SK-N-SH (cell line): ENCODE results near the gene KLF13.

Experiments
- RAD21 ChIP-seq: IDR thresholded peaks from 2 replicates; pipeline ENCODE4 v1.6.1; 2012; ENCODE audit warnings: mild to moderate bottlenecking, low read length
- REST ChIP-seq: IDR thresholded peaks from 2 replicates; pipeline ENCODE4 v1.6.1; 2012; ENCODE audit warnings: mild to moderate bottlenecking, low read depth, low read length, moderate library complexity
- TCF12 ChIP-seq: IDR thresholded peaks from 2 replicates; pipeline ENCODE4 v1.4.0; 2012
- TF ChIP-seq, protein P1 (sequence below): fragments of 200-600 bp; sonication (generic); IDR thresholded peaks from 2 replicates; pipeline ENCODE4 v1.6.1; 2017; ENCODE audit warnings: antibody characterized with exemption, mild to moderate bottlenecking, moderate library complexity
- TF ChIP-seq, protein P2 (sequence below): IDR thresholded peaks from 2 replicates; pipeline ENCODE4 v1.4.0; 2012; ENCODE audit warnings: low read depth, borderline replicate concordance

GRCh38 chr15:31362886-31363285 is 36.3 kb downstream of the KLF13 start:
- TF ChIP-seq, protein P1, sequence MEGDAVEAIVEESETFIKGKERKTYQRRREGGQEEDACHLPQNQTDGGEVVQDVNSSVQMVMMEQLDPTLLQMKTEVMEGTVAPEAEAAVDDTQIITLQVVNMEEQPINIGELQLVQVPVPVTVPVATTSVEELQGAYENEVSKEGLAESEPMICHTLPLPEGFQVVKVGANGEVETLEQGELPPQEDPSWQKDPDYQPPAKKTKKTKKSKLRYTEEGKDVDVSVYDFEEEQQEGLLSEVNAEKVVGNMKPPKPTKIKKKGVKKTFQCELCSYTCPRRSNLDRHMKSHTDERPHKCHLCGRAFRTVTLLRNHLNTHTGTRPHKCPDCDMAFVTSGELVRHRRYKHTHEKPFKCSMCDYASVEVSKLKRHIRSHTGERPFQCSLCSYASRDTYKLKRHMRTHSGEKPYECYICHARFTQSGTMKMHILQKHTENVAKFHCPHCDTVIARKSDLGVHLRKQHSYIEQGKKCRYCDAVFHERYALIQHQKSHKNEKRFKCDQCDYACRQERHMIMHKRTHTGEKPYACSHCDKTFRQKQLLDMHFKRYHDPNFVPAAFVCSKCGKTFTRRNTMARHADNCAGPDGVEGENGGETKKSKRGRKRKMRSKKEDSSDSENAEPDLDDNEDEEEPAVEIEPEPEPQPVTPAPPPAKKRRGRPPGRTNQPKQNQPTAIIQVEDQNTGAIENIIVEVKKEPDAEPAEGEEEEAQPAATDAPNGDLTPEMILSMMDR, result no peak
- TF ChIP-seq, protein P2, sequence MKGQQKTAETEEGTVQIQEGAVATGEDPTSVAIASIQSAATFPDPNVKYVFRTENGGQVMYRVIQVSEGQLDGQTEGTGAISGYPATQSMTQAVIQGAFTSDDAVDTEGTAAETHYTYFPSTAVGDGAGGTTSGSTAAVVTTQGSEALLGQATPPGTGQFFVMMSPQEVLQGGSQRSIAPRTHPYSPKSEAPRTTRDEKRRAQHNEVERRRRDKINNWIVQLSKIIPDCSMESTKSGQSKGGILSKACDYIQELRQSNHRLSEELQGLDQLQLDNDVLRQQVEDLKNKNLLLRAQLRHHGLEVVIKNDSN, result no peak
- TF ChIP-seq REST, result no peak
- no peak for TF ChIP-seq TCF12
- no peak for TF ChIP-seq RAD21
